Natural killer cell treated with Interleukin-12 subunit alpha and Interleukin-12 subunit beta and Interleukin-15 and Interleukin-18, amount 100 ng/mL, for 72 hours (primary cell): Measurements from ENCODE around the gene DAGLA. TPM values are rescaled to one million over a fixed set of nuclear protein-coding genes. Genes with fewer than 3 reads are reported as not detected.

ENCODE experiments used
- ATAC-seq, 2 donors: fragments of 150-1000 bp; cut with Tn5 transposase in 1 of 2; sonication (Bioruptor Pico), chemical (Tn5 transposase) in 1 of 2; 2 replicates each; pipeline ENCODE4 v1.10.0; 2021
- DNase-seq: peaks from one replicate; pipeline ENCODE4 v3.0.0; 2022; ENCODE audit warnings: low spot score
- H3K27ac Mint-ChIP-seq, 2 donors: 1 replicate in 1 of 2; 2 replicates in 1 of 2; pipeline ENCODE4 v1.8.0; 2022; ENCODE audit warnings: mixed read lengths in 2 of 2, mild to moderate bottlenecking in 1 of 2, moderate library complexity in 1 of 2
- H3K27me3 Mint-ChIP-seq, 2 donors: 1 replicate in 1 of 2; 2 replicates in 1 of 2; pipeline ENCODE4 v1.8.0; 2022; ENCODE audit warnings: mixed read lengths in 2 of 2
- H3K36me3 Mint-ChIP-seq: one replicate; pipeline ENCODE4 v1.8.0; 2022; ENCODE audit warnings: mixed read lengths
- H3K4me1 Mint-ChIP-seq, 2 donors: 1 replicate in 1 of 2; 2 replicates in 1 of 2; pipeline ENCODE4 v1.8.0; 2022; ENCODE audit warnings: low read depth in 2 of 2, mixed read lengths in 2 of 2, mild to moderate bottlenecking in 1 of 2
- H3K4me3 Mint-ChIP-seq: one replicate; pipeline ENCODE4 v1.8.0; 2022; ENCODE audit warnings: mixed read lengths
- H3K9me3 Mint-ChIP-seq: 2 replicates; pipeline ENCODE4 v1.8.0; 2022; ENCODE audit warnings: mixed read lengths
- total RNA-seq, 2 donors: library from RNA; stranded (reverse); gene quantifications; one replicate each; pipeline ENCODE4 v1.2.3, GENCODE V29; 2022

The DAGLA gene
- total RNA-seq, 2 donors from 2014 or later, result 0.08 to 0.10 TPM

GRCh38 chr11:61775106-61775505, 94.9 kb downstream of the DAGLA start:
- ATAC-seq, result no peak
- H3K4me1 Mint-ChIP-seq, result peaks cover 0 to 25% of the 10 kb centered on the region in 2 donors
- no peaks in the 10 kb centered on the region for H3K36me3 Mint-ChIP-seq
- H3K27ac Mint-ChIP-seq, result peak overlapping the region in 1 of 2 donors; percentile 41
- H3K4me3 Mint-ChIP-seq, result no peak overlapping the region
- H3K9me3 Mint-ChIP-seq, result no peaks in the 10 kb centered on the region
- DNase-seq, result no peak
- H3K27me3 Mint-ChIP-seq, result no peaks in the 10 kb centered on the region

DNA sequence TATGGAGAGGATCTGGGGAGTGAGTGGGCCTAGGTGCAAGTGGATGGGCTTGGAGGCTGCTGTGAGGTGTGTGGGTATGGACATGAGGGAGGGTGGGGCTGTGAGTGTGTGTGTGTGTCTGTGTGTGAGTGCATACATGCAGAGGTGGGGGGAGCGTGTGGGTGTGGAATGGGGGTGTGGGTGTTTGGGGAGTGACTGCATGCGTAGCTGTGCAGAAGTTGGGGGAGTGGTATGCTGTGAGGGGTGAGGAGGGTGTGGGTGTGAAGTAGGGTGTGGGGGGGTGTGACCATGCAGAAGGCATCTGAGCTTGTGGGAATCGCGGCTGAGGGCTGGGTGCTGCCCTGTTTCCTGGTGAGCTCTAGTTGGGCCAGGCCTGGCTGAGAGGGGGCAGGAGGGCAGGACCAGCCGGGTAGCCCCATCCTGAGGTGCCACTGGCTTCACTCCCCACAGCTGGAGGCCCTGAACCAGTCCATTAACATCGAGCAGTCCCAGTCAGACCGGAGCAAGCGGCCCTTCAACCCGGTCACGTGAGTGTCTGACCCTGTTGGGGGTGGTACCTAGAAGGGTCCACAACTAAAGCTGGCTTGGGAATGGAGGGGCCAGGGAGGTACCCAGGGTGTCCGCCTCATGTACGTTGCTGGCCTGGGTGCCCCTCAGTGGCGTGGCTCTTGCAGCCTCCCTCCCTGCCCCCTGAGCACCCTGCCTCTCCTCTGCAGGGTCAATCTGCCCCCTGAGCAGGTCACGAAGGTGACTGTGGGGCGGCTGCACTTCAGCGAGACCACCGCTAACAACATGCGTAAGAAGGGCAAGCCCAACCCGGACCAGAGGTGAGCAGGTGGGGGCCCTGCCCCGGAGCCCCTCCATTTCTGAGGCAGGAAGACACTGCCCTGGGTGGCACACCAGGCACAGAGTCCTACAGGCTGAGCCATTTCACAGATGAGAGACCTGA, 95.7 kb downstream of the DAGLA start:
- Mint-ChIP-seq H3K9me3 (no peaks in the 10 kb centered on the region), H3K36me3 (no peaks in the 10 kb centered on the region), H3K27me3 (no peaks in the 10 kb centered on the region), H3K4me3 (no peak overlapping the region), H3K4me1 (peaks cover 0 to 25% of the 10 kb centered on the region in 2 donors), H3K27ac (peak overlapping the region in 1 of 2 donors; percentile 44)
- DNase-seq (no peak), ATAC-seq (peak in 1 of 2 donors; percentile 4)

- peak overlapping the region in 1 of 2 donors; percentile 44 for H3K27ac Mint-ChIP-seq
- peak; percentile 66 to 68 for ATAC-seq
- H3K36me3 Mint-ChIP-seq, result no peaks in the 10 kb centered on the region
- H3K4me3 Mint-ChIP-seq, result no peak overlapping the region
- no peaks in the 10 kb centered on the region for H3K9me3 Mint-ChIP-seq
- H3K27me3 Mint-ChIP-seq, result no peaks in the 10 kb centered on the region
- peak; percentile 79 for DNase-seq
- H3K4me1 Mint-ChIP-seq, result peaks cover 0 to 25% of the 10 kb centered on the region in 2 donors
Observed at GRCh38 chr11:61776561-61777075, 96.4 kb downstream of the DAGLA start.

GRCh38 chr11:61777234-61778090, 97.3 kb downstream of the DAGLA start:
- H3K4me1 Mint-ChIP-seq, result peaks cover 0 to 25% of the 10 kb centered on the region in 2 donors
- ATAC-seq (peak; percentile 59 to 79), DNase-seq (peak; percentile 71)
- H3K9me3 Mint-ChIP-seq, result no peaks in the 10 kb centered on the region
- no peak overlapping the region for H3K27ac Mint-ChIP-seq
- no peaks in the 10 kb centered on the region for H3K27me3 Mint-ChIP-seq
- peak overlapping the region; percentile 32 for H3K4me3 Mint-ChIP-seq
- H3K36me3 Mint-ChIP-seq, result no peaks in the 10 kb centered on the region

DNA sequence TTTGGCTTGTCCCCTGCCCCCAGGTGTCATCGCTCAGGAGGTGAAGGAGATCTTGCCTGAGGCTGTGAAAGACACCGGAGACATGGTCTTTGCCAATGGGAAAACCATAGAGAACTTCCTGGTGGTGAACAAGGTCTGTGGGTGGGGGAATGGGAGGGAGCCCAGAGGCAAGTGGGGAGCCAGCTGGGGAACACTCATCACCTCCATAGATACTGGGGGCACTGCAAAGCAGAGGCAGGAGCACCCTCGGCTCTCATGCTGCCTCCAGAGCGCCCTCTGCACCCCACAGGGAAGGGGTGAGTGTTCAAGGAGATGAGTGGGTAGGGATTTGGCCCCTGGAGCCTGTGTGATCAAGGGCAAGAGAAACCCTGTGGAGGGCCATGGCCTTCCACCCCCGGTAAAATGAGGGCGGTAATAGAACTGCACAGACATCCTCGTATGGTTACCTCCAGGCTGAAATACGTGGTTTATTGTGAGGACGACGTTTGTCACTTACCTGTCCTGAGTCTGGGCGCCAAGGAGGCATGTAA, 98.2 kb downstream of the DAGLA start:
- Mint-ChIP-seq H3K9me3 (no peaks in the 10 kb centered on the region), H3K27ac (no peak overlapping the region), H3K27me3 (no peaks in the 10 kb centered on the region), H3K36me3 (no peaks in the 10 kb centered on the region), H3K4me1 (peaks cover 0 to 22% of the 10 kb centered on the region in 2 donors), H3K4me3 (no peak overlapping the region)
- ATAC-seq, result no peak
- no peak for DNase-seq

- ATAC-seq (no peak), DNase-seq (no peak)
- Mint-ChIP-seq H3K4me1 (peaks cover 0 to 22% of the 10 kb centered on the region in 2 donors), H3K27ac (no peak overlapping the region), H3K4me3 (no peak overlapping the region), H3K36me3 (no peaks in the 10 kb centered on the region), H3K27me3 (no peaks in the 10 kb centered on the region), H3K9me3 (no peaks in the 10 kb centered on the region)
Observed at GRCh38 chr11:61778920-61779650, 98.9 kb downstream of the DAGLA start.

DNA sequence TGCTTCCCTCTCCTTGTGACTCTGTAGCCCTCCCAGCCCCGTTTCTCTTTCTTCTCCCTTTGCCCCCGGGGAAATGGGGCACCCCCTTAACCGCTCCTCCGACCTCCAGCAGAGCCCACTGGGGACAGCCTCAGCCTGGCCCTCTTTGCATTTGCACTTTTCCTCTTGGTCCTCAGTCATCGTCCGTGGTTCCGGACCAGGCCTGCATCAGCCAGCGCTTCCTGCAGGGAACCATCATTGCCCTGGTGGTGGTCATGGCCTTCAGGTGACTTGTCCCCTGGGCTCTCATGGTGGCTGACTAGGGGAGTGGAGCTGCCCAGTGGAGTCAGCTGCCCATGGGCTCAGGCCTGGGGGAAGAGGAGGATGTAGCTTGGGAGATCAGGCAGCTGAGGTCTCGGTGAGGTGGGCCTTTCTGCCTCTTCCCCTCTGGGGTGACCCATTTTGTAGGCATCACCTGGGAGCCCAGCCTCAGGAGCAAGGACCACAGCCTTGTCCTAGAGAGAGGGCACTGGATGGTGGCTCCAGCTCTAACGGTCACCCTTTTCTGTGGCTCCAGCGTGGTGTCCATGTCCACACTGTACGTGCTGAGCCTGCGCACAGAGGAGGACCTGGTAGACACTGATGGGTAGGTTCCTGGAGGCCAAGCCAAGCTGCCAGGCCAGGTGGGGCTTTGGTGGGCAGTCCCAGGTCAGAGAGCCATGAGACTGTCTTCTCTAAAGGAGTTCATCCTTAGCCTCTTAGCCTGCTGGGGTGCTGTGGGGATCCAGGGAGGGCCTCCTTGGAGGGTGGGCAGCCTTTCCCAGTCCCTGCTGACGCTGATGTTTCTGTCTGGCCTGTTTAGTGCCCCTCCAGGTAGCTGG, 99.7 kb downstream of the DAGLA start:
- no peaks in the 10 kb centered on the region for H3K36me3 Mint-ChIP-seq
- ATAC-seq, result no peak

GRCh38 chr11:61780581-61781162, 100.5 kb downstream of the DAGLA start:
- Mint-ChIP-seq H3K4me3 (no peak overlapping the region), H3K36me3 (no peaks in the 10 kb centered on the region), H3K4me1 (peaks cover 0 to 18% of the 10 kb centered on the region in 2 donors), H3K27ac (no peak overlapping the region), H3K9me3 (no peaks in the 10 kb centered on the region), H3K27me3 (no peaks in the 10 kb centered on the region)
- ATAC-seq (no peak), DNase-seq (no peak)

More for the DNA sequence above, 99.7 kb downstream of the DAGLA start:
- Mint-ChIP-seq H3K4me3 (no peak overlapping the region), H3K9me3 (no peaks in the 10 kb centered on the region), H3K27ac (no peak overlapping the region), H3K4me1 (peaks cover 0 to 21% of the 10 kb centered on the region in 2 donors), H3K27me3 (no peaks in the 10 kb centered on the region)
- DNase-seq, result no peak

- no peaks in the 10 kb centered on the region for H3K36me3 Mint-ChIP-seq
- DNase-seq (no peak), ATAC-seq (no peak)
- no peaks in the 10 kb centered on the region for H3K9me3 Mint-ChIP-seq
- H3K4me3 Mint-ChIP-seq, result no peak overlapping the region
- no peaks in the 10 kb centered on the region for H3K27me3 Mint-ChIP-seq
- H3K4me1 Mint-ChIP-seq, result peaks cover 0 to 10% of the 10 kb centered on the region in 2 donors
- no peak overlapping the region for H3K27ac Mint-ChIP-seq
Observed at GRCh38 chr11:61781585-61781984, 101.4 kb downstream of the DAGLA start.

DNA sequence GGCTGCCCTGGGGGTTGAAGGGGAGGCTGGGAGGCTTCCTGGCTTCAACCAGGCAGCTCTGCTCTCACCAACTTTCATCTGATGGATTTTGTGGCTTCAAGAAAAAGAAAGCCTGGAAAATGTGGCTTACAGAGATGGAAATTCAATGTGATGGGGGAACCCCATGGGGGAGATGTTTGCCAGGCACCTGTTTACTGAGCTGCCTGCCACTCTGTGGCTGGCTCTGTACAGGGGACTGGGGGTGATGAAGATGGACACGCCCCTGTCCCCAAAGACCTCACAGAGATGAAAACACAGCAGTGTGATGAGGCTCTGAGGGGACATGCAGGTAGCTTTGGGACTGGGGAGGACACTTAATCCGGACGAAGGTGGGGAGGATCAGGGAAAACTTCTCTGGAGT, 102.1 kb downstream of the DAGLA start:
- Mint-ChIP-seq H3K9me3 (no peaks in the 10 kb centered on the region), H3K4me3 (no peak overlapping the region), H3K4me1 (peaks cover 0 to 8% of the 10 kb centered on the region in 2 donors), H3K27me3 (no peaks in the 10 kb centered on the region), H3K27ac (no peak overlapping the region), H3K36me3 (no peaks in the 10 kb centered on the region)
- DNase-seq (no peak), ATAC-seq (no peak)

DNA sequence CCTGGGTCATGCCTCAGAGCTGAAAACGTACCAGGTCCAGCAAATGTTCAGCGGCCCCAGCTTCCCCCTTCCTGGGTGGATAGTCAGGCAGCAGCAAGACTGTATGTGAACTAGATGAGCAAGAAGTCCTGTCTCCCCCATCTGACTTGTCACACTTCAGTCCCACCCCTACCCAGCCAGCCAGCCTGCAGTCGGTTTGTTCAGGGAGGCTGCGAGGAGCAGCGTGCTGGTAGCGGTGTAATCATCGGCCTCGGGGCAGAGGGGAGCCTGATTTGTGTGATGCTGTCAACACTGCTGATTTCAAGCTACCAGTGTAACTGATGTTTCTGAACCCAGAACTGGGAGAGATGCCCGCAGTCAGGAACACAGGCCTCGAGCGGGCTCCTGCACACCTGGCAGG, 102.7 kb downstream of the DAGLA start:
- no peak overlapping the region for H3K4me3 Mint-ChIP-seq
- peaks cover 0 to 7% of the 10 kb centered on the region in 2 donors for H3K4me1 Mint-ChIP-seq
- H3K36me3 Mint-ChIP-seq, result no peaks in the 10 kb centered on the region
- no peaks in the 10 kb centered on the region for H3K9me3 Mint-ChIP-seq
- no peak overlapping the region for H3K27ac Mint-ChIP-seq
- no peaks in the 10 kb centered on the region for H3K27me3 Mint-ChIP-seq
- ATAC-seq (no peak), DNase-seq (no peak)
